Prostate gland (tissue), 2 donors: Measurements from ENCODE around the gene MICALL1.
"Not testable (repeated sequence)": the region's sequence is repeated elsewhere in the genome, so short reads cannot be mapped to it uniquely, and the experiment has no call there.

Experiments
- POLR2A ChIP-seq: fragments of 450-650 bp; IDR thresholded peaks from one replicate; pipeline ENCODE4 v1.6.1; 2016; ENCODE audit warnings: antibody characterized with exemption, mild to moderate bottlenecking
- POLR2AphosphoS5 ChIP-seq: sonication (generic); formaldehyde crosslinking; IDR thresholded peaks from one replicate; pipeline ENCODE4 v1.6.1; 2017; ENCODE audit warnings: antibody characterized with exemption
- TF ChIP-seq, protein P1 (sequence below), 4 experiments: fragments of 200-600 bp in 2 of 4; fragments of 450-650 bp in 2 of 4; sonication (generic) in 2 of 4; IDR thresholded peaks; 1 replicate in 3 of 4; 2 replicates in 1 of 4; pipeline ENCODE4 v1.5.1; 2016 to 2019; ENCODE audit warnings: antibody characterized with exemption in 4 of 4, mild to moderate bottlenecking in 2 of 4, moderate library complexity in 2 of 4

DNA sequence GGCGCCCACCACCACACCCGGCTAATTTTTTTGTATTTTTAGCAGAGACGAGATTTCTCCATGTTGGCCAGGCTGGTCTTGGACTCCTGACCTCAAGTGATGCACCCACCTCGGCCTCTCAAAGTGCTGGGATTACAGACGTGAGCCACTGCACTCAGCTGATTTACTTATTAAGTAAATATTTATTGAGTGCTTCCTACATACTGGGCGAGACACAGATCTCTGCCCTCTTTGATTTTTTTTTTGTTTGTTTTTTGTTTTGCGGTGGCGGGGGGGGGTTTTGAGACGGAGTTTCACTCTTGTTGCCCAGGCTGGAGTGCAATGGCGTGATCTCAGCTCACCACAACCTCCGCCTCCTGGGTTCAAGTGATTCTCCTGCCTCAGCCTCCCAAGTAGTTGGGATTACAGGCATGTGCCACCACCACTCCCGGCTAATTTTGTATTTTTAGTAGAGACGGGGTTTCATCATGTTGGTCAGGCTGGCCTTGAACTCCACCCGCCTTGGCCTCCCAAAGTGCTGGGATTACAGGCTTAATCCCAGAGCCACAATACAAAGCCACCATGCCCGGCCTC is 49.8 kb downstream of the MICALL1 start:
- TF ChIP-seq, protein P1, sequence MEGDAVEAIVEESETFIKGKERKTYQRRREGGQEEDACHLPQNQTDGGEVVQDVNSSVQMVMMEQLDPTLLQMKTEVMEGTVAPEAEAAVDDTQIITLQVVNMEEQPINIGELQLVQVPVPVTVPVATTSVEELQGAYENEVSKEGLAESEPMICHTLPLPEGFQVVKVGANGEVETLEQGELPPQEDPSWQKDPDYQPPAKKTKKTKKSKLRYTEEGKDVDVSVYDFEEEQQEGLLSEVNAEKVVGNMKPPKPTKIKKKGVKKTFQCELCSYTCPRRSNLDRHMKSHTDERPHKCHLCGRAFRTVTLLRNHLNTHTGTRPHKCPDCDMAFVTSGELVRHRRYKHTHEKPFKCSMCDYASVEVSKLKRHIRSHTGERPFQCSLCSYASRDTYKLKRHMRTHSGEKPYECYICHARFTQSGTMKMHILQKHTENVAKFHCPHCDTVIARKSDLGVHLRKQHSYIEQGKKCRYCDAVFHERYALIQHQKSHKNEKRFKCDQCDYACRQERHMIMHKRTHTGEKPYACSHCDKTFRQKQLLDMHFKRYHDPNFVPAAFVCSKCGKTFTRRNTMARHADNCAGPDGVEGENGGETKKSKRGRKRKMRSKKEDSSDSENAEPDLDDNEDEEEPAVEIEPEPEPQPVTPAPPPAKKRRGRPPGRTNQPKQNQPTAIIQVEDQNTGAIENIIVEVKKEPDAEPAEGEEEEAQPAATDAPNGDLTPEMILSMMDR (IDR thresholded peaks at IDR 0.05) = not testable (repeated sequence)
- not testable (repeated sequence) for TF ChIP-seq POLR2A, POLR2AphosphoS5
